HTR-8/SVneo (cell line): ENCODE results near the gene MC1R.
A peak's percentile ranks its signal among the peaks of the same experiment; 100 is the strongest.
"Not testable (repeated sequence)": the region's sequence is repeated elsewhere in the genome, so short reads cannot be mapped to it uniquely, and the experiment has no call there.

Source experiments
- DNase-seq: peaks from one replicate; pipeline ENCODE4 v3.0.0; 2011; ENCODE audit warnings: low spot score, mixed read lengths; ENCODE audit not compliant: insufficient read length
- FAIRE-seq: peaks from 2 replicates; lab custom pipeline; 2011; peaks lifted over from hg19 to GRCh38; lab: Jason Lieb, UNC

MC1R gene

DNA sequence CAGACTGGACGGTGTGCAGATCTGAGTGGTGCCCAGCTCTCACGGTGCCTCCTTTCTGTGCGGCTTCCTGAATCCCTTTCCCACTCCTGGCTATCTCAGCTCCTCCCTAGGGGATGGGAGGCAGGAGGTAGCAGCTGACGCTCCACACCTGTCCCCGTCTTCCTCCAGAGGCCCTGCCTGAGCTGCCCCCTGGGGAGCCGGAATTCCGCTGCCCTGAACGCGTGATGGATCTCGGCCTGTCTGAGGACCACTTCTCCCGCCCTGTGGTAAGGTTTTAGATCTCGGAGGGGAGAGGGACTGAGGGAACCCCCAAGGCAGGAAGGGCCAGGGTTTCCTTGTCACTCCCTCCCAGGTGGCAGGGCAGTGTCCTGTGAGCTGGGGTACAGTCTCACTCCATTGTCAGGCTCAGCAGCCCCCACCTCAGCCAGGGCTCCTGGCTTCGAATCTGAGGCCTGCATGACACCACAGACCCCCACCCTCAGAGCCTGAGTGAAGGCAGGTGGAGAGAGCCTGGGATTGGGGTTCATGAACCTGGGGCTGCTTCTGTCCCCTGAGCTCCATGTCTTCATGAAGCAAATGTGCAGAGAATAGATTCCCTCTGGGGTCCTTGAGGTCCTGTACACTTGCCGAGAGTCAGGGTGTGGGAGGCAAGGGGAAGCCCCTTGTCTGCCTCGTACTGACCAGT lies 36.5 kb downstream of the MC1R start:
- DNase-seq (no peak), FAIRE-seq (no peak)

- FAIRE-seq (no peak), DNase-seq (no peak)
Observed at GRCh38 chr16:89956505-89957215, 38.0 kb downstream of the MC1R start.

GRCh38 chr16:89957216-89957785 lies 38.6 kb downstream of the MC1R start:
- no peak for FAIRE-seq

DNA sequence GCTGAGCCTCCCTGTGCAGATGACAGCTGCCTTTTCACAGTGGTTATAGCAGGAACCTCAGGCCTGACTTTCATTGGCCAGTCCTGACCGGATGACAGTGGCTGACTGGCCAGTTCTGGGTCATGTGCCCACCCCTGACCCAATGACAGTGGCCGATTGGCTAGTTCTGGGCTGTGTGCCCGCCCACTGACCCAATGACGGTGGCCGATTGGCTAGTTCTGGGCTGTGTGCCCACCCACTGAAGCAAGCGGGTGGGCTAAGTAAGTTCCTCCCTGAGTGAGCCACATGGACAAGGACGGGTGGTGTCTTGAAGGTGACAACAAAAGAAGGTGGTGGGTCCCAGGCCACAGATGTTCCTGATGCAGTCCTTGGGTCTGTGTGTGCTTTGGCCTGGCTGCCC lies 39.4 kb downstream of the MC1R start:
- peak; percentile 73 for FAIRE-seq
- DNase-seq, result peak; percentile 33

More at GRCh38 chr16:89957216-89957785, 38.6 kb downstream of the MC1R start:
- no peak for DNase-seq

DNA sequence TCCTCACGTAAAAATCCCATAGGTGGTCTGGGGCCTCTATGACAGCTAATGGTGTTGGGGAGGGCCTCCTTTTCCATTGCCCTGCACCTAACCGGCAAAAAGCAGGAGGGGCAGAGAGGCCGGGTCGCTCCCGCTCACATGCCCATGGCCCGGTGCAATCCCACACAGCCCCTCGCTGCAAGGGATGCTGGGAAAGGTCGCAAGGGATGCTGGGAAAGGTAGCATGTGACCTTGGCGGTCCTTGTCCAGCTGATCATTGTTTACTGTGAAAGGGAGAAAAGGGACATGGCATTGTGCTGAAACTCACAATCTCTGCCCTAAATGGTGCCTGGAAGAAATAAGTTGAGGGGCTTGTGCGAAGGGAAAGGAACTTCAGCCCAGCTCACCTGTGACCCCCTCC lies 39.9 kb downstream of the MC1R start:
- no peak for FAIRE-seq
- no peak for DNase-seq

GRCh38 chr16:89960966-89961365 lies 42.3 kb downstream of the MC1R start:
- DNase-seq, result no peak
- FAIRE-seq, result no peak

DNA sequence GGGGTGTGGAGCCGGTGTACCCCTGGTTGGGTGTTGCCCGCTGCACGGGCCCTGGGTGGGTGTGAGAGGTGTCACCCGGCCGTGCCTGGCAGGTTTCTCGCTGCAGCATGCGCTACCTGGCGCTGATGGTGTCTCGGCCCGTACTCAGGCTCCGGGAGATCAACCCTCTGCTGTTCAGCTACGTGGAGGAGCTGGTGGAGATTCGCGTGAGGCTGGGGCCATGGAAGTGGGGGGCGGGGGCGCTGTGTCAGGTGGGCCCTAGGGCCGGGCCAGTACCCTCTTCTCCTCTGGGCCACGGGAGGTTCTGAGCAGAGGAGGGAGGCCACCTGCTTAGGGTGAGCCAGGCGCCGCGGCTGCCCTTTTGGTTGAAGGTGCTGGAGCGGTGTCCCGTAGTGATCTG lies 43.3 kb downstream of the MC1R start:
- FAIRE-seq (no peak), DNase-seq (no peak)

- FAIRE-seq, result no peak
Observed at GRCh38 chr16:89962754-89963498, 44.3 kb downstream of the MC1R start.

DNA sequence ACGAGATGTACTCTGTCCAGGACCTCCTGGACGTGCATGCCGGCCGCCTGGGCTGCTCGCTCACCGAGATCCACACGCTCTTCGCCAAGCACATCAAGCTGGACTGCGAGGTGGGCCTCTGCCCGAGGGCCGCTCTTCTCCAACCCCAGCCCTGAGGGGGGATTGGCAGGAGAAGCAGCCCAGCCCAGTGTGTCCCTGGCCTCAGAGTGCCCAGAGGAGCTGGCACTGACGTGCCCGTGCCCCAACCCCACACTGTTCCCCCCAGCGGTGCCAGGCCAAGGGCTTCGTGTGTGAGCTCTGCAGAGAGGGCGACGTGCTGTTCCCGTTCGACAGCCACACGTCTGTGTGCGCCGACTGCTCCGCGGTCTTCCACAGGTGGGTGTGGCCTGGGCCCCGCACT lies 45.5 kb downstream of the MC1R start:
- no peak for FAIRE-seq
- no peak for DNase-seq

More at GRCh38 chr16:89962754-89963498, 44.3 kb downstream of the MC1R start:
- no peak for DNase-seq

DNA sequence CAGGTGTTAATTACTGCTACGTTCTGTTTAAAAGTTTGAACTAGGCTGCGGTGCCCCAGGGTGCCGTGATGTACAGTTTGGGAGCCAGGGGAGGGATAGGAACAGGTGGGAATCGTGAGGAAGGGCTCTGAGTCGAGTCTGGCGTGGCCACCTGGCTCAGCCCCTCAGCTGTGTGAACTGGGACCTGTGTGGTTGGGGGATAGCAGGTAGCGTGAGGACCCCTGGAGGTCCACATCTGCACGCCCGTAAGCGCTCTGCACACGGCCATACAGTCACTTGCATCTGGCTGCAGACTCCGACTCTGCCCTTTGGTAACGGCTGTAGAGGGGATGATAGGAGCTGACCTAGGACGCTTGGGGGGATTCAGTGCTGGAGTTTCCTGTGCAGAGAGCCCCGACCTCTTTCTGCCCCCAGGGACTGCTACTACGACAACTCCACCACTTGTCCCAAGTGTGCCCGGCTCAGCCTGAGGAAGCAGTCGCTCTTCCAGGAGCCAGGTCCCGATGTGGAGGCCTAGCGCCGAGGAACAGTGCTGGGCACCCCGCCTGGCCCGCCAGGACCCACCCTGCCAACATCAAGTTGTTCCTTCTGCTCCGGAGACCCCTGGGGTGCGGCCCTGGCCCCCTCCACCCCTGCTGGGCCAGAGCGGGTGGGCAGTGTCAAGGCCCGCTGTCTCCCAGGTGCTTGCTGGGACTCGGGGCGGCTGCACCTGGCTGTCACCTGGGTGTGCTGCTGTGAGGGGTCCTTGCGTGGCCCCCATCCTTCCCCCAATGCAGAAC lies 47.0 kb downstream of the MC1R start:
- no peak for DNase-seq
- FAIRE-seq, result no peak

- DNase-seq, result no peak
- FAIRE-seq, result no peak
Observed at GRCh38 chr16:89966756-89967155, 48.1 kb downstream of the MC1R start.

DNA sequence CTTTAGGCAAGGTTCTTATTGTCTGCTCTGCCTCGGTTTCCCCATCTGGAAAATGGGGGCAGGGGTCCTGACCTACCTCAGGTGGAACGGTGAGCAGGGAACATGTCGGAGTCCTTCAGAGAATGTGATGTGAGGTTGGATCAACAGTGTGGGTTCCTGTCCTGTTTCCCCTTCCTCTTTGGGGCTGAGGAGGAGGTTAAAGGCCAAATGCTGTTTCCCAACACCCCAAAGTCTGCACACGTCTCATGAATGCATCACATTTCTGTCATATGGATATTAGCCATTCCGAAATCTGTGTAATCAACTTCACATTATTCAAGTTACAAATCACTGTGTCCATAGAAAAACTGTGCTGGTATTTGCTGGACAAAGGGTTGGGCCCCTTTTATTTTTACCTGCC lies 48.8 kb downstream of the MC1R start:
- not testable (repeated sequence) for DNase-seq, FAIRE-seq

DNA sequence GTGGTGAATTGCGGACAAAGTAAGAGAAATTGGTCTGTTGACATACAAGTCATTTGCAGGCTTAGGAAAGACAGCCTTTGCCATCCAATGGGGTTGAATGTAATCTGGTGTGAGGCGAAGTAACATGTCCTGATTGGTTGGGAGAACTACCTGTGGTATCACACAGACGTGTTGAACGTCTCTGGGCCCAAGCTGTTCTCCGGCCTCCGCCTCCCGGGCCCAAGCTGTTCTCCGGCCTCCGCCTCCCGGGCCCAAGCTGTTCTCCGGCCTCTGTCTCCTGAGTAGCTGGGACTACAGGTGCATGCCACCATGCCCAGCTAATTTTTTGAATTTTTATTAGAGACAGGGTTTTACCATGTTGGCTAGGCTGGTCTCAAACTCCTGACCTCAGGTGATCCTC lies 49.4 kb downstream of the MC1R start:
- FAIRE-seq, DNase-seq: not testable (repeated sequence)

DNA sequence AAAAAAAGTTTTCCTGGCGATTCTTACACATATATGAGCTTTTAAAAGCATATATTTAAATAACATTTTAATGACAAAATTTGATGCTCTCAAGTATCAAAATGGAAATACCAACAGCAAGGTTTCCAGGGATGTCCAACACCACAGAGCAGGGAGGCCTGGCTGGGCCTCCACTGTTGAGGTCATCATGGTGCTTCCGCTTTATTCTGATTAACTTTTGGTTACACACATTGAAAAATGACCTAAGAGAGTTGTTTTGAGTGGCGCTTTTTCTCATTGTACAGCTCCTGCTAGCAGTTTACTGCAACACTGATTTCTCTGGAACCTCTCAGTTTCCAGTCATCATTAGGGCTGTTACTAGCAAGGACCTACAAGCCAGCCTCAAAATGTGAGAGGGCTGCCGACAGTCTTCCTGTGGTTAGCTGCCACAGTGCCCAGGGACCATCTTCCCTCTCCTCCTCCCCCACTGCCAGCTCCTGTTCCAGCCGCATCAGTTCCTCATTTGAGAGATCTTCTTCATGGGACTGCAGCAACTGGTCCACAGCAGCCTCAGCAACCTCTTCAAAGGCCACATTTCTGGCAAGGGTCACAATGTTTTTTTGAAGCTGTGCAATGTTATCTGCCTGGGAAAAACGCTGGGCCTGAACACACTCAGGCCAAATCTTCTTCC lies 51.2 kb downstream of the MC1R start:
- FAIRE-seq (no peak), DNase-seq (no peak)
